HG02840 (cell line): ENCODE results near the gene IER5.
A peak's percentile ranks its signal among the peaks of the same experiment; 100 is the strongest.

Experiments
- ATAC-seq: cut with Tn5 transposase; IDR thresholded peaks from one replicate; pipeline ENCODE4 v1.9.1; 2021; ENCODE audit warnings: mild to moderate bottlenecking, moderate library complexity, moderate number of reproducible peaks; ENCODE audit not compliant: unreplicated experiment, low FRiP score

IER5 gene

DNA sequence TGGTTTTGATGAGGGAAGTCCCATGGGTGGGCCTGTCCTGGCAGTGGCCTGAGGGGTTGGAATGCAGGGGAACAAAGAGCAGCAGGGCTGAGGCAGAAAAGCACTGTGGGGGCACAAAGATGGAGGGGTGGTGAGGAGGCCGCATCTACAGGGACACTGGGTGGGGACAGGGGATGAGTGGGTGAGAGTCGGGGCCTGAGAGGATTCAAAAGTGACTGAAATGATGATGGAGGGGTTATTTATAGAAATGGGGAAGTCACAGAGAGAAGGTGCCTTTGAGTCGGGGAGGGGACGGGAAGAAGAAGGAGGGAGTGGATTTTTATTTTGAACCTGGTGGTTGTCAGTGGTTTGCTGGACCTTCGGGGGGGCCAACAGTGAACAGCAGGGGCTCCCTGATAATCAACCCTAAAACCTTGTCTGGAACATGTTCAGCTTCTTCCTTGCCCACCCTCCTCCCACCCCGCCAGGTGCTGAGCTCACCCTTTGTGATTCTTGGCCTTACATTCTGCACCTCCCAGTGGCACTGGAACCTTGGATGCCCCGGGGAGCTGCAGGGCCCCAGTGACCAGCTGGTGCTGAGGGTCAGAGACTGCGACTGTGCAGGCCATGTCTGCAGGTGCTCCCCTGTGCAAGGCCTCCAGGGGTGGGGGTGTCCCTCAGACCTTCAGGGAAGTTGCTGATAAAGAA is 42.9 kb downstream of the IER5 start:
- ATAC-seq = no peak

DNA sequence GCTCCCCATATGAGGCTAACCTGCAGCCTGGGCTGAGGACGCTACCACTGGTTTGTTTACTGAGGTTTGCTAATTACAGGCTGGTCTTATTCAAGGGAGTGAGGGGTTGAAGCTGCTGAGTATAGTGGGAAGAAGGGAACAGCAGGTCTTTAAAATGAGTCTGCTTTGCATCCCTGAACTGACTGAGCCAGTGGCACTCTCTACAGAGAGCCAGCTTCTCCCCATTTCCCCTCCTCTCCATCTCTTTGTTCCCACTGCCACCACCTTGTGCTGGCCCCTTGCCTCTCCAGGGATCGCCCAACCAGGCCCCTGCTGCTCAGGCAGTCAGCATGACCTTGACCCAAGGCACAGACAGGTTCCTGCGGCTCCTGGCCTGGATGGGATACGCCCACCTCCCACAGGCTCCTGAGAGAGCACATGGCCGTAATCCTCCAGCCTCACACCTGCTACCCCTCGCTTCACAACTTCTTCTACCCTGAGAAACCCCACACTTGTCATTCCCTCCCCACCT is 45.0 kb downstream of the IER5 start:
- no peak for ATAC-seq

DNA sequence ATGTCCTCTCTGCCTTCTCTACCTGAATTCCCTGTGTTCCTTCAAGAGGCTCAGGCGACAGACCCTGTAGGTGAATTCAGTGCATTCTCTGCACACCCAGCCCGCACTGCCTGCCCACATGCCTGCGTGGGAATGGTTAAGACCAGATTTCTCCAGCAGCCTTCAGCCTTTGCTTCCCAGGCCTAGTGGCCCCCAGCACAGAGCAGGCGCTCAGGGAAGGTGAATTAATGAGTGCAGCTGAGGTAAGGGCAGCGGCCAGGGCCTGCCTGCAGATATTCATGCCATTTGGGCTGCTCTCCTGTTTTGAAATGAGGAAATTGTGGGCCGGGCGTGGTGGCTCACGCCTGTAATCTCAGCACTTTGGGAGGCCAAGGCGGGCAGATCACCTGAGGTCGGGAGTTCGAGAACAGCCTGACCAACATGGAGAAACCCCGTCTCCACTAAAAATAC is 45.5 kb downstream of the IER5 start:
- ATAC-seq = no peak

DNA sequence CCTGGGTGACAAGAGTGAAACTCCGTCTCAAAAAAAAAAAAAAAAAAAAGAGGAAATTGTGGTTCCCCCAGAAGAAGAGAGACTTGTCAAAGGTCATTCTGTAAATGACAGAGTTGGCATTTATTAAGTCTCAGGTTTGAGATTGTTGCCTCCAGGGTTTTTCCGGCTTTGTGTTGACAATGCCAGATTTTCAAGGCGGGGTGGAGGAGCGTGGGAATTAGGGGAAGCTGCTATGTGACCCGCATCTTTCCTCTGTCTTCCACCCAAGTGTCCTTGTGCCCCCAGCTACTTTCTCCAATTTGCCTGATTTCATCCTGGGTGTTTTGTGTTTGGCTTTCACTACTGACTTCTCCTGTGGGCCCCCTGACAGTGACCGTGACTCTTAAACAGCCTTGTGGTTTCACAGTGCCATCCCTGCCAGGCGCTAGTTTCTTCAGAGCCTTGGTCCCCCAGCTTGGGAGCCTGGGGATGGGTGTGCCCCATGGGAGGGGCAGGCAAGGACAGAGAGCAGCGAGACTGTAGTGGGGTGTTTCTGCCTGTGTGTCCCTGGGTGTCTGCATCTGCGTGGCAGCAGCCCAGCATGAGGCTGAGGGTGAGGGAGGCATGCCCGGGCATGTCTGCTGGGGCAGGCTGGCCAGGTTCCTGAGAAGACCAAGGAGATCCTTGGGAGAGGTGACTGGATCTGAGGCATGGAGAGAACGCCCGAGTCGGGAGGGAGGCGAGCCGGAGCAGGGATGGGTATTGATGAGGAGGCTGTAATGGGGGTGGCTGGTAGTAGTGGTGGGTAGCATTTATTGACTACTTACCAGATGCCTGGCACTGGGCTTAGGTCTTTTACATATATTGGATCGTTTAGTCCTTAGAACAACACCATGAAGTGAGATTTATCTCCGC is 46.3 kb downstream of the IER5 start:
- peak; percentile 34 for ATAC-seq

DNA sequence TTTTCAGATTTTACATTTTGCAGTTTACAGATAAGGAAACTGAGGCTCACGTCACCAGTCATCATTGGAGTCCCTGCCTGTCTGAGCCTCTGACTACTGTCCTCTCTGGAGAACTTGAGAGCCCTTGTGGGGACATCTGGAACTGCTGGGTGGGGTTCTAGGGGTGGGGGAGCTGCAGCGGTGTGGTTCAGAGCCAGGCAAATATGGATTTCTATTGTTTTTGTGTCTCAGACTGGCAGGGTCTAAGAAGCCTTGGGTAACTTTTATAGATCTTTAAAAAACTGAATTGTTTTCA is 46.9 kb downstream of the IER5 start:
- no peak for ATAC-seq

DNA sequence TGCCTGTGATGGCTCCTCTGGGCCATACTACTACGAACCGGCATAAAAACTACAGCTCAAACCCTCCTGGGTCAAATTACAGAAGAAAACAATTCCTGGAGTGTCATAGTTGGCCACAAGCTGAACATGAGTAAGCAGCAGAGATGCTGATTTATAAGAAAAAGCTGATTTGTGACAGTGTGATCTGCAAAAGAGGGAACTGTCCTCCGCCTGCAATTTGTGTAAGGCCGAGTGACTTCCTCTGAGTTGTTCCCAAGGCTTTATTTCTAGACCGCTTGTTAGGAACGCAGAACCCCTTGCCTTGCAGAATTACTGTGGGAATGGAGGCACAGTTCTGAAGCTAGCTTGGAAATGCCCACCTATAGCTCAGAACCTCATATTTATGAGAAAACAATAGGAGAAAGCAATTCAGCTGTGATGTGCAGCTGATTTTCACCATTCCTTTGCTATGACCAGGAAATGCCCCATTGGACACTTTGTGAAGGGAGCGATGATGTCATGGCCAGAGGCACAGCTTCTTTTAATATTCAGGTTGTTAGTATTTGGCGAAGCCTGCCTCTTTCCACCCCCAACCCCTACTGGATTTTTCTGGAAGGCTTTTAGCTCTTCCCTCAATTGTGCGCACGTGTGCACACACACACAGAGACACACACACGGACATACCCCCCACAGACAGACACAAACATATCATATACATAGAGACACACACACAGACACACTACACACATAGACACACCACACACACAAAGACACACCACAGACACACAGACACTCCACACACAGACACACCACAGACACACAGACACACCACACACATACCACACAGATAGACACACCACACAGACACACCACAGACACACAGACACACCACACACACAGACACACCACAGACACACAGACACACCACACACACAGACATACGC is 47.6 kb downstream of the IER5 start:
- ATAC-seq = no peak

DNA sequence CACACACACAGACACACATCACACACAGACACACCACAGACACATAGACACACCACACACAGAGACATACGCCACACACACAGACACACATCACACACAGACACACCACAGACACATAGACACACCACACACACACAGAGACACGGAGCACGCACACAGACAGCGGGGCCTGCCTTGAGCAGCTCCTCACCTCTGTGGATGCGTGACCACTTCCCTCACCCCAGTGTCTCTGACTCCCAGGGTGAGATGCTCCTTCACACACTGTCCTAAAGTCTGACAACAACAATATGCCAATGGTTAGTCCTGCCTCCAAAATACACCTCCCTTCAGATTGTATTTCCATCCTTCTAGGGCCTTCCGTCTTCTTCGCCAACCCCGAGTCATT is 48.2 kb downstream of the IER5 start:
- ATAC-seq = no peak

DNA sequence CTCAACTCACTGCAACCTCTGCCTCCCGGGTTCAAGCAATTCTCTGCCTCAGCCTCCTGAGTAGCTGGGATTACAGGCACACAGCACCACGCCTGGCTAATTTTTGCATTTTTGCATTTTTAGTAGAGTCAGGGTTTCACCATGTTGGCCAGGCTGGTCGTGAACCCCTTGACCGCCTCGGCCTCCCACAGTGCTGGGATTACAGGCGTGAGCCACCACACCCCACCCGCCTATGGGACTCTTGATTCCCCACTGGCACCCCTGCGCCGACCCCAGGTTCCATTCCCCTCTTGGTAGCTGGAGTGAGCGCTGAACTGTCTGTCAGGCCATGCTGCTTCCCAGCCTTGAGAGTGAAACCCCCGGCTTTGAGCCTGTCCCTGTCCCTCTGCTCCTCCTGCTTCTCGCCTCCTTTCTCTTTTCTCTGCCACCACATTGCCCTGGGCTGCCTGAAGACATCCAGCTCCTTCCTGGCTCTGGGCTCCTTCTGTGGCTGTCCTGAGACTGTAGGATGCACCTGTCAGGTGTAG is 48.8 kb downstream of the IER5 start:
- no peak for ATAC-seq

DNA sequence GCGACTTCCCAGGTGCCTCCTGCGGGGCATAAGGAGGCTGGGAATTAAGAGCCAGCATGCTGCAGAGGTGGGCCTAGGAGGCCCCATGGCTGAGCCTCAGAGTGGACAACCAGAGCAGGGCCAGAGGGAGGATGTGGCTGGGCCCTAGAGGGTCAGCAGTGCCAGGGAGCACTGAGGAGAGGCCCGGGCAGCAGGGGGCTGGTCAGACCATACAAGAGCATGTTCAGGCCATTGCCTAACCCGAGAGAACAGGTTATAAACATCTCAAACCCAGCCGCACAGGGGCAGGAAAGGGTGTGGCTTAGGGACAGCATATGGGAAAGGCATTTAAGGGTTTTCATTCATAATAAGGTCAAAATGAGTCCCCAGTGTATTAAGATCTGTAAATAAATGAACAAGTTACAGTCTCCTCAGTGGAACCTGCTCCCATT is 51.1 kb downstream of the IER5 start:
- ATAC-seq = no peak

DNA sequence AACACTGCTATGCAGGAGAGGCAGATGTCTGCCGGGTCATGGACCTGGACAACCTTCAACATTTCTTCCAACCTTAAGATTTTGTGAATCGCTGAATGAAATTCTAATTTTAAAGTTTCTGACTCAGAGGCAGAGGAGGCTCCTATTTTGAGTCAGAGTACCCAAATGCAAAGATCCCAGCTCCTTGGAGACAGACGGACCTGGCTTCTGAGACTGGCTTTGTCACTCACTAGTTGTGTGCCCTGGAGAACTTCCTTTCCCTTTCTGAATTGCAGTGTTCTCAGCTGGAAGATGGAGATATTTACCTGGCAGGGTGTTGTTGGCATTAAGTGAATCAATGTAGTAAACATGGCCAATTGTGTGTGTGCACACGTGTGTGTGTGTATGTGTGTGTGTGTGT is 51.9 kb downstream of the IER5 start:
- no peak for ATAC-seq

DNA sequence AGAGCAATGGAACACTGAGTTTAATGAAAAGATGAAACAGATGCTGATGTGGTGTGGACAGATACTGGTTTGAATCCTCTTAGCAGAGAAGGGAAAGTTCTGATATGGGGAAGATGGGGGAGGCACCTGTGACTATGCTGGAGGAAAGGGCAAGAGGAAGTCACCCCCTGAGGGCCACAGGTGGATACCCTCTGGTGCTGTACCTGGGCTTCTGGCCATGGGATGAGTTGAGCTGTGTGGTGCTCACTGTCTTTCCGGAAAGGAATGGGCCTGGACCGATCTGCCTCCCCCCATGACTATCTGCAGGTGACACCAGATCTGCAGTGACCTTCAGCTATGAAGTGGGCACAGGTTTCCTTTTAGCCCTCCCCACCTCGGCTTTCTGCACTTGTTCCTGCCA is 52.4 kb downstream of the IER5 start:
- ATAC-seq = no peak

DNA sequence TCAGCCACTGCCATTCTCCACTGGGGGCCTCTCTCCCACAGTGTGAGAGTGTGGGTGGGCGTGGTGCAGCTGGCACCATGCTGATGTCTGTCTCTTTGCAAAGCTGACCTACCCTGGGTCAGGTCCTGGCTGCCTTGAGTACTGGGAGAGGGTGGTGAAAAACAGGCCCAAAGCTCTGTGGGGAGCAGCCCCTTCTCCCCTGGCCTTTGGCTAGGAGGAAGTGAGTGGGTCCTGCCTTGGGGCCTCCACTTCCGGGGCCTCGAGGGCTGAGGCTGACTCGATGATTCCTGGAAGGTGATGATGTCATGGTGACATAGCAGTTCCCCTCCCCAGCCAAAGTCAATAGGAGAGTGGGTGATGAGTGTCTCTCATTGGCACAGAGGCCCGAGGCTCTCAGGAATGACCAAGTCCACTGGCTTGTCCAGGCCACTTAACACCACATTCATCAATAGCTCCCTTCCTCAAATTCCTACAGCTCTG is 53.0 kb downstream of the IER5 start:
- ATAC-seq = no peak
